GM18519 (cell line): ENCODE results near the gene NHLRC4.

Experiments
- ATAC-seq: cut with Tn5 transposase; IDR thresholded peaks from one replicate; pipeline ENCODE4 v1.9.1; 2021; ENCODE audit warnings: mild to moderate bottlenecking, moderate library complexity; ENCODE audit not compliant: unreplicated experiment, low FRiP score

Gene NHLRC4

GRCh38 chr16:580141-580945 lies 13.5 kb downstream of the NHLRC4 start:
- no peak for ATAC-seq

- no peak for ATAC-seq
These were observed 14.2 kb downstream of the NHLRC4 start for GRCh38 chr16:580946-581498.

GRCh38 chr16:582218-582613 lies 15.4 kb downstream of the NHLRC4 start:
- no peak for ATAC-seq

- no peak for ATAC-seq
These were observed 16.0 kb downstream of the NHLRC4 start for GRCh38 chr16:582614-583331.

GRCh38 chr16:583470-583814 lies 16.6 kb downstream of the NHLRC4 start:
- no peak for ATAC-seq

GRCh38 chr16:583815-584591 lies 17.2 kb downstream of the NHLRC4 start:
- ATAC-seq: no peak

- ATAC-seq: no peak
These were observed 18.5 kb downstream of the NHLRC4 start for GRCh38 chr16:585351-585750.

- ATAC-seq: no peak
These were observed 19.3 kb downstream of the NHLRC4 start for GRCh38 chr16:586047-586644.

- ATAC-seq: no peak
These were observed 20.1 kb downstream of the NHLRC4 start for GRCh38 chr16:586645-587590.

GRCh38 chr16:588639-588888 lies 21.8 kb downstream of the NHLRC4 start:
- ATAC-seq: peak; percentile 9

- ATAC-seq: peak; percentile 42
These were observed 22.3 kb downstream of the NHLRC4 start for GRCh38 chr16:588889-589657.

- ATAC-seq: peak; percentile 51
These were observed 22.9 kb downstream of the NHLRC4 start, which contains the start of gene RAB40C for GRCh38 chr16:589658-590187. TSS of gene RAB40C (plus strand) at chr16:590066. CDS start at chr16:590292, 226 bp downstream.

- ATAC-seq: no peak
These were observed 23.5 kb downstream of the NHLRC4 start for GRCh38 chr16:590188-590814.

- ATAC-seq: no peak
These were observed 24.0 kb downstream of the NHLRC4 start for GRCh38 chr16:590815-591200.

GRCh38 chr16:591231-591630 lies 24.4 kb downstream of the NHLRC4 start:
- ATAC-seq: no peak

- no peak for ATAC-seq
These were observed 25.2 kb downstream of the NHLRC4 start for GRCh38 chr16:591892-592517.

GRCh38 chr16:592518-593306 lies 25.9 kb downstream of the NHLRC4 start:
- ATAC-seq: no peak
